Ovary (tissue), 3 donors: ENCODE data around the gene DCX.

Experiments
- CTCF ChIP-seq, 3 donors: fragments of 450-650 bp in 2 of 3; fragments of 200-600 bp in 1 of 3; IDR thresholded peaks; one replicate each; pipeline versions ENCODE4 v1.5.1 to v1.8.0; 2016 to 2022; ENCODE audit warnings: antibody characterized with exemption in 3 of 3, mild to moderate bottlenecking in 1 of 3
- POLR2A ChIP-seq: fragments of 450-650 bp; IDR thresholded peaks from one replicate; pipeline ENCODE4 v1.6.1; 2017; ENCODE audit warnings: antibody characterized with exemption, mild to moderate bottlenecking, moderate library complexity
- donor health status: DM: no; HTN: no; CAD: no.

GRCh38 chrX:111409326-111409725, 2.7 kb downstream of the DCX start:
- TF ChIP-seq POLR2A (no peak), CTCF (IDR thresholded peaks at IDR 0.05) (no peak)
